ENCODE measurements around the gene RALGPS2. TPM values are rescaled to one million over a fixed set of nuclear protein-coding genes. Genes with fewer than 3 reads are reported as not detected.

RALGPS2 gene
- total and polyA plus RNA-seq, 2 donors = 6.4 to 17.8 TPM

DNA sequence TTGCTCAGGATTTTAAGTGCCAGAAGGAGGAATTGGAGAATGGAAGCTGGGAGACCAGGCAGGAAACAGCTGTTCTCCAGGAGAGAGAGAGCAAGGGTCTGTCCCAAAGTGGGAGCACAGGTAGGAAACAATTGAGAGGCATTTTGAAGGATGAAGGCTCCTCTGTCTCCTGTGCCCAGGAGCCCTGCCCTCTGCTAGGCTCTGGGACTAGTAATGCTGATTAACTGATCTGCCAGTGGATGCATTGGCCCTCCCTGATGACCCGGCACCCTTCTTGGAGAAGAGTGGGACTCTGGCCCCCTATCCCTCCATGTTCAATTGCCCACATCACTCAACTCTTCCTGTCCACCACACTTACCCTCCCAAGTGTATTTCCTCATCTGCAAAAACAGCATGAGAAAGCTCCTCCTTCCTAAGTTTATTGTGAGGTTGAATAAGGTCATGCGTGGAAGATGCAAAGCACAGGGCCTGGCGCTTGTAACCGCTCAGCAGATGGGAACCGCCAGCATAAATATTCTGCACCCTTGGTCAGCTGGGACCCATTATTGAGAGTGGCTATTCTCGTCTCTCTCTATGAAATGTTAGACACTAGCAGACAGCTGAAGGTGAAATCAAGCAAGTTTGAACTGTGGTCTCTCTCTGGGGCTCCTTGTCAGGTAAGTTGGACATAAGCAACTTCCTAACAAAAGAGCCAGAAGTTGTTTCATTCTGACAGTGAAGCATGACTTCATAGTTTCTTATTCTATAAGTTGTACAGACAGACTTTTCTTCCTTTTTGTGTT lies 208.9 kb downstream of the RALGPS2 start:
- WGBS = 95% methylated on average over 6 of the region's 6 CpGs
- Histone ChIP-seq H3K27ac (ENCODE audit: low read depth in 1 of 2, low read length in 1 of 2) (no peak overlapping the region), H3K9me3 (ENCODE audit: control insufficient read depth in 2 of 2, insufficient read depth in 1 of 2, low read length in 1 of 2) (no peaks in the 10 kb centered on the region), H3K4me1 (ENCODE audit: control insufficient read depth in 2 of 2, insufficient read depth in 2 of 2, low read length in 2 of 2) (peaks cover 0 to 5% of the 10 kb centered on the region in 2 donors), H3K27me3 (ENCODE audit: control insufficient read depth in 2 of 2, insufficient read depth in 1 of 2, low read length in 1 of 2) (no peaks in the 10 kb centered on the region), H3K36me3 (ENCODE audit: control insufficient read depth in 2 of 2, insufficient read depth in 2 of 2, low read length in 1 of 2) (no peaks in the 10 kb centered on the region), H3K4me3 (ENCODE audit: low read length in 2 of 2) (no peak overlapping the region)
- DNase-seq (ENCODE audit: low read depth in 6 of 9, low spot score in 9 of 9) = no peak

DNA sequence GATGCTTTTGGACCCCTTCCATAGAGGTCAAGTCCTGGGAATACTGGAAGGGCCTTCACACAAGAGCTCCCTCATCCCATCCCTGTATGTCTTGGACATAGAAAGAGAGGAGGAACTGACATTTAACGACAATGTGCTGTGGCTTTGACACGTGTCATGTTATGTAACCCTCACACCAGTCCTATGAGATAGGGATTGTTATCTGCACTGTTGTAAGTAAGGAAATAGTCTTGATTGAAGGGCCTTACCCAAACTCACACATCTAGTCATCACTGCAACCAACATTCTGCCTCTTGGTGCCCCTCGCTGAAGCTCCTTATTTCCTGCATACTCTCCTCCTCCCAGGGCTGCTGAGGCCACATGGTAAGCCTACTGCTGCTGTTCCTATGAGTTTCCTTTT lies 209.5 kb downstream of the RALGPS2 start:
- no peak for DNase-seq (ENCODE audit: low read depth in 6 of 9, low spot score in 9 of 9)
- H3K27me3 ChIP-seq (ENCODE audit: control insufficient read depth in 2 of 2, insufficient read depth in 1 of 2, low read length in 1 of 2) = no peaks in the 10 kb centered on the region
- no peaks in the 10 kb centered on the region for H3K36me3 ChIP-seq (ENCODE audit: control insufficient read depth in 2 of 2, insufficient read depth in 2 of 2, low read length in 1 of 2)
- H3K9me3 ChIP-seq (ENCODE audit: control insufficient read depth in 2 of 2, insufficient read depth in 1 of 2, low read length in 1 of 2) = no peaks in the 10 kb centered on the region
- no peak overlapping the region for H3K27ac ChIP-seq (ENCODE audit: low read depth in 1 of 2, low read length in 1 of 2)
- no peak overlapping the region for H3K4me3 ChIP-seq (ENCODE audit: low read length in 2 of 2)
- WGBS = 93% methylated on average over 3 of the region's 3 CpGs
- H3K4me1 ChIP-seq (ENCODE audit: control insufficient read depth in 2 of 2, insufficient read depth in 2 of 2, low read length in 2 of 2) = peaks cover 0 to 5% of the 10 kb centered on the region in 2 donors

DNA sequence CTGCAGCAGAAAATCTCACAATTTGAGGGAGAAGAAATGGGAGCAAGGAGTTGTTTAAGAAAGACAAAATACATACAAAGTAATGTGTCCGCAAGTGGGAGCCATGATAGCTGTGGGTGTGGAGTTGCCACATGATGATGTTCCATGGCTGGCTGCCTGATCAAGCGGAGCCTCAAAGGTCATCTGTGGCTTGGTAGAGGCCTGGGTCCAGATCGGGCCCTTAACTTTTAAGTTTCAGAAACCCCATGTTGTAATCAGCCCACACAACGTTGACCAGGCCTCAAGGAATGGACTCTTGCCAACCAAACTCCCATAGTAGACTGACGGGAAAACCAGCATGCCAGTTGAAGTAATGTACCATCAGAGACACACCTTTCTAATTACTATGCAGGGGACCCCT lies 210.6 kb downstream of the RALGPS2 start:
- WGBS = 77% methylated on average over 5 of the region's 5 CpGs
- no peak for DNase-seq (ENCODE audit: low read depth in 6 of 9, low spot score in 9 of 9)
- Histone ChIP-seq H3K27ac (ENCODE audit: low read depth in 1 of 2, low read length in 1 of 2) (no peak overlapping the region), H3K9me3 (ENCODE audit: control insufficient read depth in 2 of 2, insufficient read depth in 1 of 2, low read length in 1 of 2) (no peaks in the 10 kb centered on the region), H3K36me3 (ENCODE audit: control insufficient read depth in 2 of 2, insufficient read depth in 2 of 2, low read length in 1 of 2) (no peaks in the 10 kb centered on the region), H3K4me3 (ENCODE audit: low read length in 2 of 2) (no peak overlapping the region), H3K27me3 (ENCODE audit: control insufficient read depth in 2 of 2, insufficient read depth in 1 of 2, low read length in 1 of 2) (no peaks in the 10 kb centered on the region), H3K4me1 (ENCODE audit: control insufficient read depth in 2 of 2, insufficient read depth in 2 of 2, low read length in 2 of 2) (peaks cover 0 to 5% of the 10 kb centered on the region in 2 donors)

DNA sequence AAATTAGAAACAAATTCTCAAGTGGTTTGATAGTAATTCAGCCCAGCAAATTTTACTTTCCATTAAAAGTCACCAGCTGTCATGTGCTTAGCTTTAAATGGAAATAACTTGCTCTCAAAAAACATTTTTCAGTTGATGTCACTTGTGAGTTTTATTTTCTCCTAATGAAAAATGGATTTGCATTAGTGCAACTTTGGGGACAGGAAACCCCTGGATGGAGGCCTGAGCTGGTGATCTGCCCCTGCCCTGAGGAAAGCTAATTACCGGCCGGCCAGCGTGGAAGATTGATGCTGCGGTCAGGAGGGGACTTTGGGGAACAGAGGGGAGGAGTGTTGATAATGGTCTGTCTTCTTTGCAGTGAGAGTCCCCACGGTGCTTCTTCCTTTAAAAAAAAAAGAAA lies 212.7 kb downstream of the RALGPS2 start:
- WGBS = 69% methylated on average over 5 of the region's 5 CpGs
- no peak for DNase-seq (ENCODE audit: low read depth in 6 of 9, low spot score in 9 of 9)
- H3K4me3 ChIP-seq (ENCODE audit: low read length in 2 of 2) = no peak overlapping the region
- no peaks in the 10 kb centered on the region for H3K27me3 ChIP-seq (ENCODE audit: control insufficient read depth in 2 of 2, insufficient read depth in 1 of 2, low read length in 1 of 2)
- no peaks in the 10 kb centered on the region for H3K9me3 ChIP-seq (ENCODE audit: control insufficient read depth in 2 of 2, insufficient read depth in 1 of 2, low read length in 1 of 2)
- H3K4me1 ChIP-seq (ENCODE audit: control insufficient read depth in 2 of 2, insufficient read depth in 2 of 2, low read length in 2 of 2) = peaks cover 0 to 6% of the 10 kb centered on the region in 2 donors
- H3K36me3 ChIP-seq (ENCODE audit: control insufficient read depth in 2 of 2, insufficient read depth in 2 of 2, low read length in 1 of 2) = no peaks in the 10 kb centered on the region
- no peak overlapping the region for H3K27ac ChIP-seq (ENCODE audit: low read depth in 1 of 2, low read length in 1 of 2)

DNA sequence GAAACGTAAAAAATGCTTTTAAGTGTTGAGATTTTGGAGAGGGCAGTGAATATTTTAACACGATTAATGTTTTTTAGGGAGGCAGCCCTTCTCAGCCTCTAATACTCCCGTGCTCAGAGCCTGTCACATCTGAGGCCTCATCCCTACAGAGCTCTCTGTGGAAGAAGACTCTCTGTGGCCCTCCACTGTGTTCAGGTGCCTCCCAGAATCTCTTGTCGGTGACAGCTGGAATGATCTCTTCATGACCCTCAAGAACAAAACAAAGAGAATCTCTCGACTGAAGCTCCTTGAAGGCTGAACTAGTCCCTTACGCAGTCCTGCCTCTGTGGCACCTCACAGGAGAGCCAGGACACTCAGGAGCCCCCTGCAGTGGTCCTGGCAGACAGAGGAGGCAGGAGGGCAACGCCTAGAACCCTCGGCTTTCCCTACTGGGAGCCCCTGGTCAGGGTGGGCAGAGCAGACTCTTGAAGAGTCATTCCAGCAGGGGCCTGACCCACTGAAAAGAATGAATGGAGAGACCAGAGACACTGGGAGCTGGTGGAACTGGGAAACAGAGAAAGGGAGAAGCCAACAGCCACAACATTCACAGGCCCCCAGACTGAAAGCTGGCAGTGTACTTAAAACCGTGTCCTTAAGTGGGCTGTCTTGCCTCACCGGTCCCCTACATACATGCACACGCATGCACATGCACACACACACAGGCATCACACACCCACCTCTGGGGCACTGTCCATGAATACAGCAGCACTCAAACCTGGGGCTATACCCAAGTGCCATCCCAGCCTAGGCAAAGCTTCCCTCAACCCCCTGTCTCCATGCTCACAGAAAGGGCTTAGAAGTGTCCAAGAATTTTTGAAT lies 213.3 kb downstream of the RALGPS2 start:
- peaks cover 0 to 12% of the 10 kb centered on the region in 2 donors for H3K4me1 ChIP-seq (ENCODE audit: control insufficient read depth in 2 of 2, insufficient read depth in 2 of 2, low read length in 2 of 2)
- H3K27ac ChIP-seq (ENCODE audit: low read depth in 1 of 2, low read length in 1 of 2) = peak overlapping the region in 1 of 2 donors; percentile 26
- H3K4me3 ChIP-seq (ENCODE audit: low read length in 2 of 2) = no peak overlapping the region

DNA sequence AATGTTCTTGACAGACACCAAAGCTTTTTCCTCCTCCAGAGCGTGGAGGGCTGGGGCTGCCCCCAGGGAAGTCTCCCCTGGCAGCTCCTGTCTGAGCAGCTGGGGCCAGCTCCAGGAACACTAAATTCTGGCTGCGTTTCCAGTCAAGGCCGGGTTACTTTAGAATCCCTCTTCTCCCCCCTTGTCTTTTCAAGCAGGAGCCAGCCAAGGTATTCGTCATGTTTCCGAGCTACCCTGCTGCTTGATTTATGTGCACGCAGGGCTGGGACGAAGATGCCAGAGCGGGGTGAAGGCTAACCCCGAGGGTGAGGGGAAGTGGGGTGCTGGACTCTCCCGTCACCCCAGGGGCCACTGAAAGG lies 213.9 kb downstream of the RALGPS2 start:
- no peak for DNase-seq (ENCODE audit: low read depth in 6 of 9, low spot score in 9 of 9)
- Histone ChIP-seq H3K27ac (ENCODE audit: low read depth in 1 of 2, low read length in 1 of 2) (peak overlapping the region in 1 of 2 donors; percentile 60), H3K9me3 (ENCODE audit: control insufficient read depth in 2 of 2, insufficient read depth in 1 of 2, low read length in 1 of 2) (no peaks in the 10 kb centered on the region), H3K27me3 (ENCODE audit: control insufficient read depth in 2 of 2, insufficient read depth in 1 of 2, low read length in 1 of 2) (no peaks in the 10 kb centered on the region), H3K4me1 (ENCODE audit: control insufficient read depth in 2 of 2, insufficient read depth in 2 of 2, low read length in 2 of 2) (peaks cover 0 to 6% of the 10 kb centered on the region in 2 donors), H3K4me3 (ENCODE audit: low read length in 2 of 2) (no peak overlapping the region), H3K36me3 (ENCODE audit: control insufficient read depth in 2 of 2, insufficient read depth in 2 of 2, low read length in 1 of 2) (no peaks in the 10 kb centered on the region)
- 86% methylated on average over 10 of the region's 10 CpGs for WGBS

More for the DNA sequence above, 213.3 kb downstream of the RALGPS2 start:
- Histone ChIP-seq H3K36me3 (ENCODE audit: control insufficient read depth in 2 of 2, insufficient read depth in 2 of 2, low read length in 1 of 2) (no peaks in the 10 kb centered on the region), H3K9me3 (ENCODE audit: control insufficient read depth in 2 of 2, insufficient read depth in 1 of 2, low read length in 1 of 2) (no peaks in the 10 kb centered on the region), H3K27me3 (ENCODE audit: control insufficient read depth in 2 of 2, insufficient read depth in 1 of 2, low read length in 1 of 2) (no peaks in the 10 kb centered on the region)
- DNase-seq (ENCODE audit: low read depth in 6 of 9, low spot score in 9 of 9) = no peak
- WGBS = 89% methylated on average over 11 of the region's 11 CpGs

DNA sequence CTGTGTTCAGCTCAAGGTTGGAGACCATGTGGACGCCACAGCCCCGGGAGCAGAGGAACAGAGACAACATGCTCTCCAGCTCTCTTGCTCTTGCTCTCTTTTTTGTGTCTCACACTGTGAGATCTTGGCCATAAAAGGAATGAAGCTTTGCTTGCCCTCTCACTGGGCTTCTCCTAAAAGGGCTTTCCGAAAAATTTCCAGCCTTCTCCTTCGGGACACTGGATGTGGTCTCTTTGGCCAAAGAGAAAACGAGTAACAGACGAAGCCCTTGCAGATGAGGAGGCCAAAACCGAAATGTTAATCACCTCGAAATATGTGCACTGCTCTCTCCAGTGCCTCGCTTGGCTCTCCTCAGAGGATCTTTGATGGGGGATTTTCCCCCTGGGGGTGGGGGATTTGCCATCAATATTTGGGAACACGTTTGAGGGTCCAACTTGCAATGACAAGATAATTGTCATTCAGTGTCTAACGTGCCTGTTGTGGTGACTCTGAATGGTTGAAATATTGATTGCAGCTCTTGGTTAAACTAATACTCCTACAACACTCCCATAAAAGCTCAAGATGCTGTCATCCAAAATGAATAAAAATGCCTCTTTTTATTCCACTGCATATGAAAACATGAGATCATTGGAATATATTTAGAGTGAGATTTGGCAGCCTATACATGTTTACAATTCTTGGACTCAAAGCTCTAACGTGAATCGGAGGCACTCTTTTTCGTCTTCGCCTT lies 214.5 kb downstream of the RALGPS2 start:
- no peak for DNase-seq (ENCODE audit: low read depth in 6 of 9, low spot score in 9 of 9)
- peaks cover 0 to 6% of the 10 kb centered on the region in 2 donors for H3K4me1 ChIP-seq (ENCODE audit: control insufficient read depth in 2 of 2, insufficient read depth in 2 of 2, low read length in 2 of 2)
- peak overlapping the region in 1 of 2 donors; percentile 60 for H3K27ac ChIP-seq (ENCODE audit: low read depth in 1 of 2, low read length in 1 of 2)

DNA sequence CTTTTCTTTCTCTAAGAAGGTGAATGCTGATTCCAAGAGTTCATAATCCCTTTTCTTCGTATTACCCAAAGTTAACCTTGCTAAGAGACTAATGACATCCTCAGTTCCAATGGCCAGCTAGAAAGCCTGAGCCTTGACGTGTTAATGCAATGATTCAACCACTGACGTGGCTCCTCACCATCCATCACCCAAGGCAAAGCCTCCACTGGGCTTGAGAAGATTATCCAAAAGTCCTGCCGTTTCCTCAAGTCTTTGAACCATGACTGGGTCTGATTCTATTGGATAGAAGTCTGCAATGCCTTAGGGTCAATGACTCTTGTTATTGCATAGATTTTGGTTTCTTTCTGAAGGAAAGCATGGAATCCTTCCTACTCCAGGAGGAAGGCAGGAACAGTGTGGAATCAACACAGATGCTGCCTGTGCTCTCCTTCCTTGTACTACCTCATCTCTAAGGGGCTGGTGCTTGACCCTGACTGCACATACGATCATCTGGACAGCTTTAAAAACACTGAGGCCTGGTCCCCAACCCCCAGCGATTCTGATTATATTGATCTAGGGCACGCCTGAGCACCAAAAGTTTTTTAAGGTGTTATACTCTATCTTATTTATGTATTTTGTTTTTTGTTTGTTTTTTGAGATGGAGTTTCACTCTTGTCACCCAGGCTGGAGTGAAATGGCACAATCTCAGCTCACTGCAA lies 215.2 kb downstream of the RALGPS2 start:
- no peak for DNase-seq (ENCODE audit: low read depth in 6 of 9, low spot score in 9 of 9)
- no peaks in the 10 kb centered on the region for H3K9me3 ChIP-seq (ENCODE audit: control insufficient read depth in 2 of 2, insufficient read depth in 1 of 2, low read length in 1 of 2)
- no peak overlapping the region for H3K27ac ChIP-seq (ENCODE audit: low read depth in 1 of 2, low read length in 1 of 2)
- H3K4me3 ChIP-seq (ENCODE audit: low read length in 2 of 2) = no peak overlapping the region
- 93% methylated on average over 7 of the region's 7 CpGs for WGBS
- H3K27me3 ChIP-seq (ENCODE audit: control insufficient read depth in 2 of 2, insufficient read depth in 1 of 2, low read length in 1 of 2) = no peaks in the 10 kb centered on the region
- H3K4me1 ChIP-seq (ENCODE audit: control insufficient read depth in 2 of 2, insufficient read depth in 2 of 2, low read length in 2 of 2) = peaks cover 0 to 6% of the 10 kb centered on the region in 2 donors
- no peaks in the 10 kb centered on the region for H3K36me3 ChIP-seq (ENCODE audit: control insufficient read depth in 2 of 2, insufficient read depth in 2 of 2, low read length in 1 of 2)

More for the DNA sequence above, 214.5 kb downstream of the RALGPS2 start:
- H3K4me3 ChIP-seq (ENCODE audit: low read length in 2 of 2) = no peak overlapping the region
- H3K36me3 ChIP-seq (ENCODE audit: control insufficient read depth in 2 of 2, insufficient read depth in 2 of 2, low read length in 1 of 2) = no peaks in the 10 kb centered on the region
- H3K27me3 ChIP-seq (ENCODE audit: control insufficient read depth in 2 of 2, insufficient read depth in 1 of 2, low read length in 1 of 2) = no peaks in the 10 kb centered on the region
- H3K9me3 ChIP-seq (ENCODE audit: control insufficient read depth in 2 of 2, insufficient read depth in 1 of 2, low read length in 1 of 2) = no peaks in the 10 kb centered on the region
- WGBS = 92% methylated on average over 15 of the region's 15 CpGs

All from thymus (tissue), 11 donors.